Amygdala (tissue), 56 donors: ENCODE measurements around the gene BUD13.
A peak's percentile ranks its signal among the peaks of the same experiment; 100 is the strongest.

Source experiments
- DNase-seq, 56 donors: peaks; one replicate each; lab custom pipeline; 2025; lab: John Stamatoyannopoulos, UW

The BUD13 gene

DNA sequence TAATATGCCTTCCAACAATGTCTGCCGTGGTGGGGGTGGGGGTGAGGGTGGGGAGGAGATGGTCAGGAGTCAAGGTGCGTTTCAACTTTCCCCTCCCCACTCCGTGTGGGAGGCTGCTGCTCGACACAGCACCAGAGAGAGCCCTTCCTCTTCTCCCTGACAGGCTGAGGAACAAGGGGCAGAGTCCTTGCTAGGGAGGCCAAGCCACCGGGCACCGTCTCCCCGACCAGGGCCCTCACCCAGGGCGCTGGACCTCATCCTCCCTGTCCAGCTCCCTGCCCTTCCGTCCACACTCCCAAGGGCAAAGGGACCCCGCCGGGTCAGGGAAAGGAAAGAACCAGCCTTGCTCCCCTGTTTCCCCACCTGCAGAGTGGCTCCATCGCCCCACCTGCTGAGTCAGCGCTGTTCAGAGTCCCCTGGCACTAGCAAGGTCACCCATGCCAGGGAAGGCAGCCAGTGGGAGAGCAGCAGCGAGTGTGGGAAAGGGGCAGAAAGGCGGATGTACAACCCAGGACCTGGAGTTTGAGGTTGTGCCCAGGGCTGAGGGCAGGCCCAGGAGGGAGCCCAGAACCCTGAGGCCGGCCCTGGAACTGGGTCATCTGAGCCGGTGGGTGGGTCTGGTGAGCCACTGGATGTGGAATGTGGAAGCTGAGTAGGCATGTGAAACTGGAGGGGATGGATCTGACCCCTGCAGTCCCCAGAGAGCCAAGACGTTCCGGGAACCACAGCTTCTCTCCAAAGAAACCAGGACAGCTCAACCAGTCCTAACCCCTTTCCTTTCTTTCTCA is 47.2 kb downstream of the BUD13 start:
- peak in 27 of 56 donors; percentile 10 to 59 (median 42) for DNase-seq

DNA sequence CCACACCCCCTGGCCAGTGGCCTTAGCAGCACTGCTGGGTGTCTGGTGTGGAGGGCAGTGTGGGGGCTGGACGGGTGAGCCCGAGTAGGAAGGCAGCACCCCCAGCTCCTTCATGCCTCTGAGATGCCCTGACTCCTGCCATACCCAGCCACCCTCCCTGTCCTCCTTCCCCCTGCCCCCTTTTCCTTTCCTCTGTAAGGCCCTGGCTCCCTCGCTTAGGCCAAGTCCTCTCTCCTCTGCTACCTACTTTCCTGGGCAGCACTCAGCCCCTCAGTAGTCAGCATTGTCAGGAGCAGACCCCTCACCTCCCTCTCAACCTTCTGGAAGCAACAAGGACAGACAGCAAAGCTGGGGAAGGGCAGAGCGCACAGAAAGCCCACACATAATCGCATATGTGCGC is 48.0 kb downstream of the BUD13 start:
- DNase-seq = no peak

DNA sequence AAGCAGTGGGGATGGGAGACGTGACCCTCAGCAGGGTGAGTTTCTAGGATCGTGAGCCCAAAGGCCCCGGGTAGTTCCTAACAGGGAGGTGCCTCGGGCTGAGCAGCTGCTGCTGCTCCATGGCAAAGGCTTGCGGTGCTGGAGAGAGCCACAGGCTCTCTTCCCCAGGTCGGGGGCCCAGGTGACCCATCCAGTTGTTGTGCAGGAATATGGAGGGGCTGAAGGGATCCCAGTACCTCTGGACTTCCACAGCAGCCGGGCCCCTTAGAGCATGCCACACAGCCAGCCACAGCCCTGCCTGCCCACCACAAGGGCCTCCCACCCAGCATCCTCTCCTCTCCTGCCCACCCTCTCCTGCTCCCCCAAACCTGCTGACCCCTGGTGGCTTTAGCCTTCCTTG is 49.3 kb downstream of the BUD13 start:
- no peak for DNase-seq

DNA sequence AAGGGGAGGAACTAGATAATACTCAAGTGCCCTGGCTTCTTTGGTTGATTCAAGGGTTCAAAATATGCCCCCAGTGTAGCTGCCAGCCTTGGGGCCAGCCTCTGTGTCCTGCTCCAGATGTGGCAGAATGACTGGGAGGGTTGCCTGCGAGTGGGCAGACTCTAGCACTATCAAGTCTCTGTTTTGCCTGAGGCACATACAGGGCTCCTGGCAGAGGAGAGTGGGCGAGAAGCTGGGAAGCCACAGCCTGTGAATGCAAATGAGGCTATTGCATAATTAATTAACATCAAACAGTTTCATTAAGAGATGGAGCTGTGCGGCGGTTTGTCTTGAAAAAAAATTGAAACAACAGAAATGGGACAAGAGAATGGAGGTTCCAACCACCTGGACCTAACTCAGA is 50.8 kb downstream of the BUD13 start:
- peak in 38 of 56 donors; percentile 13 to 72 (median 32) for DNase-seq

DNA sequence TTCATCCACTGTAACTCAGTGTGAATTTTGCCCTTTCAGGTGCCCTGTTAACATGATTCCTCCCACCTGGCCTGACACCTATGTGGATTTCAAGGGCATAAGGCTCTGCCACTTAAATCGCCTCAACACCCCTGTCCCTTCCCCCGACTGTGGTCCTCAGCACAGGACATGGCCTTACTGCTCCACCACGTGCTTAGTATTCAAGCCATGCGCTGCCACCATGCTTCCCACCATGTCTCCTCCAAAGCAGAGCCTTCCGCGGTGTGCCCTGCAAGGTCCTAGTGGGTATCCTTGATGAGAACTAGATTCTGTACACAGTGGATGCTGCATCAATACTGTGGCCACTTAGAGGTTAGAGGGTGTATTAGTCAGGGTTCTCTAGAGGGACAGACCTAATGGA is 51.9 kb downstream of the BUD13 start:
- DNase-seq = no peak

DNA sequence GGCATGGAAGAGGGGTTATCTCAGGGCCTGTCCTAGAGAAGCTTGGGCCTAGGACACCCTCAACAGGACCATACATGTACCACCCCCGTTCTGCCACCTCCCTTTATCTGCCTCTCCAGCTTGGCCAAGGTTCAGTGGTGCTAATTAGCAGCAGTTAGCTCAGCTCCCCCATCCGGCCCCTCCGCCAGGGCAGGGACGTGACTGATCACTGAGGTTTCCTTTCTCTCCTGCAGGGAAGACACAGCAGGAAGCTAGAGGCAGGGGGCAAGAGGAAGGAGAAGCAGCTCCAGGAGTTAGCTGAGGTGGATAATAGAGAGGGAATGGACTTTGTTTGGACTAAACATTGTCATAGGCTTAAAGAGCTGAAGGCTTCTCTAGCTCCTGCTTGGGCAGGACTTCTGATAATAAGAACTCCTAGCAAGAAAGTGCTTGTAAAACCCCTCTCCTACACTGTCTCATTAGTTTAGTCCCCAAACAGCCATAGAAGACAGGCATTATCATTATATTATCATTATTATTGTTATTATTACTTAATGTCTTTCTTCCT is 53.8 kb downstream of the BUD13 start:
- no peak for DNase-seq

DNA sequence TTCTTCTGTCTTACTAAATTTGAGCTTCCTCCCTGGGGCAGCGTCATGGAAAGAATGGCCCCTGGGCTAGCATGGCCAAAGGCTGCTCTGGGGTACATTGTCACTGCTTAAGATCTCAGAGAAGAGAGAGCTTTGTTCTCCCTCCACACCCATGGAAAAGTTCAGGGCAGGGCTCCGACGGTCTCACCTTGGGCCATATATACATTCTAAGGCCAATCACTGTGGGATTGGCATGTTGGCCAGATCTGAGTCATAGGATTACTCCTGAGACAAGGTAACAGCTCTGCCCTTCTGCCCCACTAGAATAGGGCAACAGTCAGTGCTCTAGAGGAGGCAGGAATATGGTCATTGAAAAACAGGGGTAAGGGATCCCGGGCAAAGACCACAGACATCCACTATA is 56.2 kb downstream of the BUD13 start:
- no peak for DNase-seq

DNA sequence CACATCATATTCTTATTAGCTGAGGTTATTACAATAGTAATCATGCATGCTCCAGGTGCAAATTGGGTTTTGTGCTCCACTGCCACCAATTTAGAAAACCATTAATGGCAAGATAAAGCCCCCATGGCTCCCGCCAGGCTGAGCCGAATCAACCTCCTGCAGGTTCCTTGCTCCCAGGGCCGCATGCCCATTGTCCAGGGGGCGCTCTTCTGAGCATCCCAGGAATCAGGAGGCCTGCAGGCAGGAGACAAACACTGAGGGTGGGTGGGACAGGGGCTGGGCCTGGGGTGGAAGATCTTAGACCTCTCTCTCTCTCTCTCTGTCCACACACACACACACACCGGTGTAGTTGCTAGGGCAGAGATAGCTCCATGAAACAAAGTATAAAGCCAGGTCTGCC is 57.4 kb downstream of the BUD13 start:
- no peak for DNase-seq

DNA sequence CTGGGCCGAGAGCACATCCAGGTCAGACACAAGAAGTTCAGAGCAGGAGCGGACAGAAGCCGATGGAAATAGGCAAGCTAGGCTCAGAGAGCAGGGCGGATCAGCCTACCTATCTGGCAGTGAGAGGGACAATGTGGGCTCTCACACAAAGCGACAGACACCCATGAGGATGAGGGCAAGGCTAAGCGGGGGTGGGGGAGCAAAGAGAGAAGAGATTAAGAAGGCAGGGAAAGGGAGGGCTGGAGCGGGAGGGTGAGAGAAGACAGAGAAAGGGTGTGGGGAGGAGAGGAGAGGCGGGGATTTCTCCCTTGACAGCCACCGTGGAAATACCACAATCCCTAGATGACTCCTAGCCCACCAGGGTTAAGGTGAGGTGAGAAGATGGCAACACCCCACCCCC is 57.9 kb downstream of the BUD13 start:
- DNase-seq = no peak

DNA sequence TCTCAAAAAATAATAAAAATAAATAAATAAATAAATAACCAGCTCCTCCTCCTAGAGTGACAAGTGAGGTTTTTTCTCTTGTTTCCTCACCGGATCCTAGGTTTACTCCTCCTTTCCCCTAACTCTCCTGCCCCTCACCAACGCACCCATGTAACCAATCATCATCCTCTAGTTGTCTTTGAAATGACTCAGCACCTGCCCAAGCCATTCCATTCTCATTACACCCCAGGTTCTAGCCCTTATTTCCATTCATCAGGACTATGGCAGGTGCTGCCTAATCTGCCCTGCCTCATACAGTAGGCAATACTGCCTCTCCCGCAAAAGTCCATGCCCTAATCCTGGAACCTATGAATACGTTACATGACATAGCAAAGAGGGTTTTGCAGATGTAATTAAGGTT is 60.4 kb downstream of the BUD13 start:
- DNase-seq = no peak

DNA sequence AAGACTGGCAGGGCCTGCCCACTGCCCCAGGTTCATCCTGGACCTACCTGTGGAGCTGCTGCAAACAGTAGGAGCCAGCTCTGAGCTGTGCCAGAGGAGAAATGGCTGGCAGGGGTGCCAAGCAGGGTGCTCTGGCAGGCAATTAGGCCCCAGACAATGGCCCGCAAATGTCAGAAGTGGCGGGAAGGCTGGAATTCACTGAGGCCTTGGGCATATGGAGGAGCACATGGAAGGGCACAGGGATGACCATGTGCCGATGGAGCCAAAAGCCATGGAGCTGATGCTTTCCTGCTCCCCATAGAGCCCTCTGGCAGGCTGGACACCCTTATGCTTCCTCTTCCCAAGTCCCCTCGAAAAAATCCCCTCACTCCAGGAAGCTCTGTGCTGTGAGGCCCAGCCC is 62.0 kb downstream of the BUD13 start:
- no peak for DNase-seq

DNA sequence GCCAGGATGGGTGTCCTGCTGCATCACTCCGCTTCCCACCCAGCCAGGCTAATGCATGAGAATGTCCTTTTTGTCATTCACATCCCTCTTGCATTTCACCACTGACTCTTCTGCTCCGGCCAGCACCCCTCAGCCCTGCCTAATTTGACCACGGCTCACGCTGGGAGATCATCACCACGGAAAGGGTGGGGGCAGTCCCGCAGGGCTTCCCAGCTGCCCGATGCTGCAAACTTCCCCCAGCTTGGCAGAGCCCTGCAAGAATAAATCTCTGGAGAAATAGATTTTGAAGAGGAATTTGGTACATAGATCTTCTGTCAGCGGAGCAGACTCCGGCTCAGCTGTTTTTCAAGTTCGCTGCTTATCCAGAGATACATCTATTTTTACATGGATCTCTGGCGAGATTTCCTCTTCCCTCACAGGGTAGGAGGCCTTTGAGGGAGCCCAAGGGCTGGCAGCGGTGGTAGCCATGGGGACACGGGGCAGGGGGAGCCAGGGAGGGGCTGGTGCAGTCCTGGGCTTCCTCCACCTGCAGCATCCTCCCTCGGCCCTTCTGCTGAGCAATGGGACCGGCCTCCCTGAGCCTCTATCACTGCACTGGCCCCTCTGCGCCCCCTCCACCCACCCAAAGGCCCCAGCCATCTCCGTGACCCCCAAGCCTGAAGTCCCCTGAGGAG is 62.6 kb downstream of the BUD13 start:
- DNase-seq = peak in 1 of 56 donors; percentile 10

DNA sequence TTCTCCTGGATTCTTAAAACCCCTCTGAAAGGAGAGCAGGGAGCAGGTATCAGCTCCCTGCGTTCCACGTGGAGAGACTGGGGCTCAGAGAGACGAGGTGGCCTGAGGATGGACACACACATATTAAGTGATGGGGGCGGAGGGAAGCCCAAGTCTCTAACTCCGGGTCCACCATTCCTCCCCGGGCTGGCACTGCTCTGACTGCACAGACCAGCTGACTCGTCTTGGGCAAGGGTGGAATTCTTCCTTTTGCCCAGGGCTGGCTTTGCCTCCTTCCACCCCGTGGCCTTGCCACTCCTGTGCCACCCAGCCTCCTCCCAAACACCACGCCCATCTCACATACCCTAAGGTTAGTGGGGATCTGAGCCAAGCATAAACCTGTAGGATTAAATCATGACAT is 65.0 kb downstream of the BUD13 start:
- peak in 2 of 56 donors; percentile 12 to 15 for DNase-seq

DNA sequence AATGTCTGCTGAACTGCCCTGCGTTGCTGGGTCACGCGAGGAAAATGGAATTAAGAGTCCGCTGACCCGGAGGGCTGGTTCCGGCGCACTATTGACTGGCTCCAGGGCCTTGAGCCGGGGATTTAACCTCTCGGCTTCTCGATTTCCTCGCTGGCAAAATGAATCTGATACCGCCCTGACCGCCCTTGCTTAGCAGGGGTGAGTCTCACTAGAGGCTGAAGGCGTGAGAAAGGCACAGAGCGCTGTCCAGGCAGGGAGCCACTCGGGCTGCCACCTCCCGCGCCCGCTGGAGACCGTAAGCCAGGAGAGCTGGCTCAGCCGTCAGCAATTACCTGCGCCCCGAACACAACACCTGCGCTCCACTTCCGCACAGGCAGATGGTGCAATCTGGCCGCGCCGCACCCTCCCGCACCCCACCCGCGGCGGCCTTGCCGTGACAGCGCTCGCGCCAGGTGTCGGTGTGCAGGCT is 65.6 kb downstream of the BUD13 start:
- DNase-seq = peak in 1 of 56 donors; percentile 15

DNA sequence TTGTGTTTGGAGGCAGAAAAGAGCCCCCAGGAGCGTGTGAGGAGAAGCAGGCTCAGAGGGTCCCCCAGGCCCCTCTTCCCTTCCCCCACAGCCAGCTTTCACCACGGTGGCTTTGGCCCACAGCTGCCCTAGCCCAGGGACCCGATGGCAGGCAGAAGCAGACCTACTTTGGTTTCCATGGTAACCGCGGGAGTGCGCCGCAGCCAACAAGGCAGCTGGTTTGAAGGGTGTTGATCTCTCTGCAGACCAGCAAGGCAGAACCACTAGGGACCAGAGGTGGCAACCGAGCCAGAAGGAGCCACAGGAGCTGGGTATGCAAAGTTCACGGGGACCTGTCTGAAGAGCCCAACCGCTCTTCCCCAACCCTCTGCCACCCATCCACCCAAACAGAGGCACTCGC is 69.4 kb downstream of the BUD13 start:
- DNase-seq = peak in 37 of 56 donors; percentile 2 to 75 (median 43)

DNA sequence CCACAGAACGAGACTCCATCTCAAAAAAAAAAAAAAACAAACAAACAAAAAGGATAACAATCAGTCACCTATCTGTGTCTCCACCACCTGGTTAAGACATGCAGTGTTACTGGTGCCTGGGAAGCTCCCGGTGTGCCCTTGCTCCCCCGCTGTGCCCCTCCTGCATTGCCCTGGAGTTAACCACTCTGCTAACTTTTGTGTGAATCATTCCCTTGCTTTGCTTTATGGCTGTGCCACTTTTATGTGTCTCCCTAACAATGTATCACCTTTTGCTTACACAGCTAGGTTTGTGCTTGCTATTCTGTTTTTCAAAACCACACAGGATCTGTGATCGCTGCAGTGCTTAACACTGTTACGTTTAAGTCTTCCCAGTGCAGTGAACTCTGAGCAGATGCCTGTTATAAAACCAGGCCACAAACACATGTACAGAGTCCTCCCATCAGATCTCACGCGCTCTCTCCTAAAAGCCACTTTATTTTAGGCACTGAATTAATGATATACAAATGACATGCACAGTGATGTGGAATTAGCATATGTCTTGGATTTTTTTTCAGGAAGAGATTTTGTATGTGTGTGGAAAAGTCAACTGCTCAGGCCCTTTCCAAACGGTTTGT is 69.9 kb downstream of the BUD13 start:
- no peak for DNase-seq

DNA sequence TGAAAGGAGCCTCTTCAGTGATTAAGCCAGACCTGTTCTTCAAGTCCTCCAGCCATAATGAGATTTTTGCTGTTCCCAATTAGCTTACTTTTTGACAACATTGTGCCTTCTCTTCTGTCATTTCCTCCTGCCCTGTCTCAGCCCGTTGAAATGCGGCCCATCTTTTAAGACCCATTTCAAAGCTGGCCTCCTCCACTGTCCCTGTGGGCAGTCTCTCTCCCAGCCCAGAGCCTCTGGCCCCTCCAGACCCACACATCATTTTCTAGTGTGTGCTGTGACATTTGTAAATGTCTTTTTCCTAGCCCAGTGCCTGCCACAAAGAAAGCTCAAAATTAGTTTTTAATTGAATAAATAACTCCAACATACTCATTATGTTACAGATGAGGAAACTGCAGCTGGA is 70.9 kb downstream of the BUD13 start:
- DNase-seq = no peak

DNA sequence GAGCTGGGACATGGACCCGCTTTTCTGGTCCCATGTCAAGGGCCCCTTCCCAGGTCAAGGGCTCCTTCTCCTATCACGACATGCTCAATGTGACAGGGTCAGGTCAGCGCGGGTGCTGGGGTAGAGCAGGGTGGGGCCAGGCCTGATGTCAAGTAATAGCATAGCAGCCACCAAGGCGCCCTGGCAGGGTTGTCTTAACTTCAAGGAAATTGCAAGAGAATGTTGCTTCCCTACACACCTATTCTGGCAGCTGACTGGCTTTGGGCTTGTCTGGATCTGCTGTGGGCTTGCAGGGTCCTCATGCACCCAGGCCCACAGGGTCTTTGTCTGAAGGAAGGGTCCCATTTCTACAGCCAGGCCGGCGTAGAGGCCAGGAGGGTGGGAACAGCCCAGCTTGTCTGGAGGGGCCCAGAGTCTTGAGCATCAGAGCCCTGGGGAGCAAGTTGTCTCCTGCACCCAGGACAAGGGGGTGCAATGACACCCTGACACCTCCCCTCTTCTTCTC is 71.4 kb downstream of the BUD13 start:
- DNase-seq = no peak

DNA sequence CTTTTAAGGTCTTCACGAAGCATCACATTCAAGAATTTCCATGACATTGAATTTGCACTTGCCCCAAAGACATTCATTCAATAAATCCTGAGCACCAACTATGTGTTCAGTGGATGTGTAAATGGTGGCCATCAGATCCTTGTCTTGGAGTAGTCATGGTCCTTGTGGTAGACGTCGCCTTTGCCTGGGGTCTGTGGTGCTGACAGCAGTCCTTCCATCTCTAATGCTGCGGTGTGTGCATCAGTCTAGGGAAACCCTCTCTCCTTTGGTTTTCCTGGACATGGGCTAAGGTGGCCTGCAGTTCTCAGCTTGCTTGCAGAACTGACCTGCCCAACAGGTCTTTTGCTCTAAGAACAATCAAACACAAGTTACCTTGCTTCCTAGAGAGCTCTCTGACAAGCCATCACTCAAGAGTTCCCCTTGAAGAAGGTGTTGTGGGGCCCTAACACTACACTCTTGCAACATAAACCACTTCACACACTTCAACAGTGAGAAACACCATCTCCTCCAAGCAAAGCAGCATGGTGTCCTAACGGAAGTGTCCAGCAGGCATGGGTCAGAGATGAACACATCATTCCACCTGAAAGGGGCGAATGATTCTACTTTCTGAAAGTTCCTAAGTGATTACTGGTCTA is 72.1 kb downstream of the BUD13 start:
- DNase-seq = no peak
